GM19025 (cell line): ENCODE results near the gene PGS1.

Source experiments
- ATAC-seq: cut with Tn5 transposase; IDR thresholded peaks from one replicate; pipeline ENCODE4 v1.9.1; 2021; ENCODE audit warnings: mild to moderate bottlenecking, low read depth, moderate library complexity; ENCODE audit not compliant: unreplicated experiment

Gene PGS1

GRCh38 chr17:78466786-78467715, 88.6 kb downstream of the PGS1 start:
- ATAC-seq = no peak

- ATAC-seq = no peak
Observed at GRCh38 chr17:78468366-78468765, 89.9 kb downstream of the PGS1 start.

GRCh38 chr17:78469443-78469842, 91.0 kb downstream of the PGS1 start:
- ATAC-seq = no peak

GRCh38 chr17:78471635-78472034, 93.2 kb downstream of the PGS1 start:
- ATAC-seq = no peak

GRCh38 chr17:78472035-78472905, 93.8 kb downstream of the PGS1 start:
- ATAC-seq = no peak

GRCh38 chr17:78473951-78474613, 95.6 kb downstream of the PGS1 start:
- no peak for ATAC-seq
